ENCODE data around the gene CCDC43.

CCDC43 gene

DNA sequence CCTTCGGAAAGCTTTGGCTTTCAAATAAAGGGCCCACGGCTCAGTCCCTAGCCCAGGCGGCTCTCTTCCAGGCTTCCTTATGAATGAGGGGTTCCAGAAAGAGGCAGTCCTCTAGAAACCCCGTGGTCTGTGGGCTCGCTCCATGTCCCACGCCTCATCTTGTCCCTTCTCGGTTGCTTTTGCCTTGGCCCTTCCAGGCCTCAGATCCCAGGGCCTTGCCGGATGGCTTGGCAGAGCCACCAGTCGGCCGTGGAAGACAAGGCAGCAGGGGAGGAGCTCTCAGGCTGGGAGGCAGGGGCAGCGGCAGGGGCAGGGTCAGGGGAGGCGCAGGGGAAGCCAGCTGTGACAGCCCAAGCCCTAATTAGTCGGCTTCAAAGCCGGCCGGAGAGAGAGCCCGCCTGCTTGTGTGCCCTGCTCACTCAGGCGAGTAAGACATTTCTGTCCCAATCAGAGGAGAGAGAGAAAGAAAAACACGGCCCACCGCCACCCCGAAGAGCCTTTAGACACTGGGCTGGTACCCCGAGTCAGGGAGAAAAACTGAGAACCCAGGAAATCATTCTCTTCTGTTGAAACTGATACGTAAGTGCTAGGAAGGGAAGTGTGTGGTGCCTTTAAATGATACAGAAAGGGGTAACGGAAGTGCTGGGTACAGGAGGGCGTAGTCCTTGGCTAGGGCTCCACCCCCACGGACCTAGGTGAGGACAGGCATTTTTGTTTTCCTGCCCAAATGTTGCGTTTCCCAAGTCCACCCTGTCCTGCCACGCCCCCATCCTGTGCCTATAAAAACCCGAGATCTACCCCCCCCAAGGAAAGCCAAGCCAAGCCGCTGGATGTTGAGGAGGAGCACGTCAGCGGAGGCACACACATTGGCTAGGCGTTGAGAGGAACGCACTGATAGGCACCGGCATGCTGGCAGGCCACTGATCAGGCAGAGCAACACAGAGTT, 61.1 kb downstream of the CCDC43 start:
- peaks cover 9% of the 10 kb centered on the region for H3K27me3 Mint-ChIP-seq (ENCODE audit: low read depth)
- H3K9me3 Mint-ChIP-seq, result no peaks in the 10 kb centered on the region
- H3K4me1 Mint-ChIP-seq (ENCODE audit: low read depth), result no peaks in the 10 kb centered on the region
- H3K27ac Mint-ChIP-seq, result no peak overlapping the region
- H3K4me3 Mint-ChIP-seq, result no peak overlapping the region
- no peak for DNase-seq (ENCODE audit: low spot score)
- H3K36me3 Mint-ChIP-seq (ENCODE audit: low read depth), result no peaks in the 10 kb centered on the region

DNA sequence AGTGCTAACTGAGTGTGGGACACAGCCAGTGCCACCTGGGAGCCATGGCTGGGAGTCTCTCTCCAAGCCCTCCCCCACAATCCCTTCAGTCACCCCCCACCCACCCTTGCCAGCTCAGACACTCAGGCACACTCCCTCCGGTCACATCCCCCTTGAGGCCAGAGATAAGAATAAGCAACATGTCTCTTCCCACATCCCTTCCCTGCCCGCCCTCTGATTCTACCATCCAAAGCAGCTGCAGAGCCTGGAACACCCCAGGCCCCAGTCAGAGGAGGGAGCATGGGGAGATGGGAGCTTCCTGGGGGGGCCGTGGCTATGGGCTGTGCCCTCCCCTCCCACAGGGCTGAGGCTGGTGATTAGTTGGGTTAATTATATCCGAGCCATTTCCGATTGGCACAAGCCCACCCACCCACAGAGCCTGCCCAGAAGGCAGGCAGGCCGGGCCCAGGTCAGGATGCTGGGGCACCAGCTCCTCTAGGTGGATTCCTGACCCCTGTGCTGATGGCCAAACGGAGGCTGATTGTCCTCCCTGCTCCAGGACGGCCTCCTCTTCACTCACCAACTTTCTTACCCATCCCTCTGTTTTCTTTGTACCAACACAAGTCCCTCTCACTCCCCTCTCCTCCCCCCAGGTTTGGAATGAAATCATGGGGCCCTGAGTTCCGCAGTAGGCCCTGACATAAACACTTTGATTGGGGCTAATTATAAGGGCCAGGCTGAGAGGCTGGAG, 61.9 kb downstream of the CCDC43 start:
- H3K9me3 Mint-ChIP-seq, result no peaks in the 10 kb centered on the region
- no peak overlapping the region for H3K27ac Mint-ChIP-seq
- no peak for DNase-seq (ENCODE audit: low spot score)
- no peaks in the 10 kb centered on the region for H3K36me3 Mint-ChIP-seq (ENCODE audit: low read depth)
- peaks cover 9% of the 10 kb centered on the region for H3K27me3 Mint-ChIP-seq (ENCODE audit: low read depth)
- H3K4me3 Mint-ChIP-seq, result no peak overlapping the region
- no peaks in the 10 kb centered on the region for H3K4me1 Mint-ChIP-seq (ENCODE audit: low read depth)

All from T-helper 2 cell treated with Interferon-gamma antibody and Interleukin-4, amounts not matched to agents 5 μg/mL and 100 μg/mL, for 36 hours (primary cell).